ENCODE measurements around the gene STXBP6.

- TF ChIP-seq POLR2A (IDR thresholded peaks at IDR 0.05), result no peak
- TF ChIP-seq CTCF (IDR thresholded peaks at IDR 0.05), result no peak
These were observed 161.4 kb downstream of the STXBP6 start for GRCh38 chr14:24888532-24888931.
